Smooth muscle cell (in vitro differentiated cells): ENCODE results near the gene CD8B. TPM values are rescaled to one million over a fixed set of nuclear protein-coding genes. Genes with fewer than 3 reads are reported as not detected.

Source experiments
- DNase-seq: peaks from one replicate; lab custom pipeline; 2025; ENCODE audit not compliant: unreplicated experiment; lab: John Stamatoyannopoulos, UW
- H2AFZ ChIP-seq: fragments of 200-600 bp; sonication (generic); 2 replicates; pipeline ENCODE4 v1.6.0; 2016; ENCODE audit warnings: antibody characterized with exemption, low read depth, mild to moderate bottlenecking
- H3F3A ChIP-seq: fragments of 200-600 bp; sonication (generic); 2 replicates; pipeline ENCODE4 v1.6.0; 2017; ENCODE audit warnings: antibody characterized with exemption, low read depth
- H3K27ac ChIP-seq: fragments of 200-600 bp; sonication (generic); 2 replicates; pipeline ENCODE4 v1.5.1; 2016; ENCODE audit warnings: low read depth, mild to moderate bottlenecking
- H3K27me3 ChIP-seq: fragments of 200-600 bp; sonication (generic); 2 replicates; pipeline ENCODE4 v1.6.1; 2016; ENCODE audit warnings: low read depth, mild to moderate bottlenecking
- H3K36me3 ChIP-seq: fragments of 200-600 bp; sonication (generic); 2 replicates; pipeline ENCODE4 v1.5.1; 2016; ENCODE audit warnings: low read depth
- H3K4me1 ChIP-seq: fragments of 200-600 bp; sonication (generic); 2 replicates; pipeline ENCODE4 v1.5.1; 2016; ENCODE audit warnings: low read depth
- H3K4me2 ChIP-seq: fragments of 200-600 bp; sonication (generic); 2 replicates; pipeline ENCODE4 v1.6.0; 2016; ENCODE audit warnings: mild to moderate bottlenecking
- H3K4me3 ChIP-seq: fragments of 200-600 bp; sonication (generic); 2 replicates; pipeline ENCODE4 v1.5.1; 2016; ENCODE audit warnings: mild to moderate bottlenecking
- H3K79me2 ChIP-seq: fragments of 200-600 bp; sonication (generic); 2 replicates; pipeline ENCODE4 v1.6.0; 2016; ENCODE audit warnings: low read depth, mild to moderate bottlenecking
- H3K9ac ChIP-seq: fragments of 200-600 bp; sonication (generic); 2 replicates; pipeline ENCODE4 v1.6.0; 2016; ENCODE audit warnings: low read depth
- H3K9me3 ChIP-seq: fragments of 200-600 bp; sonication (generic); replicated peaks from 2 replicates; pipeline ENCODE4 v1.5.1; 2016; ENCODE audit warnings: low read depth
- H4K20me1 ChIP-seq: fragments of 200-600 bp; sonication (generic); 2 replicates; pipeline ENCODE4 v1.6.0; 2016; ENCODE audit warnings: low read depth
- CTCF ChIP-seq: fragments of 200-600 bp; sonication (generic); IDR thresholded peaks from 2 replicates; pipeline ENCODE4 v1.5.1; 2017; ENCODE audit warnings: borderline replicate concordance, mild to moderate bottlenecking, antibody characterized with exemption; ENCODE audit not compliant: insufficient read depth, poor library complexity, severe bottlenecking
- WGBS: methylation state at CpG from one replicate; pipeline ENCODE4 v1.1.7; 2016; ENCODE audit warnings: low lambda C conversion rate; 5-methylcytosine and 5-hydroxymethylcytosine counted together
- polyA plus RNA-seq: library from polyadenylated mRNA; unstranded; fragments of >200 nt; fragmentation: Nextera tagmentation; extraction: Ambion mirVana; gene quantifications from 2 replicates; pipeline ENCODE4 v1.2.1, GENCODE V29; 2016
- total RNA-seq: library from RNA; depleted of rRNA; stranded (reverse); fragments of >200 nt; gene quantifications from 2 replicates; pipeline ENCODE4 v1.2.3, GENCODE V29; 2014

CD8B gene
- total and polyA plus RNA-seq, 2 experiments from 2014 or later, result not detected

GRCh38 chr2:86769838-86770237 lies 91.8 kb downstream of the CD8B start:
- Histone ChIP-seq H4K20me1 (peaks cover 9% of the 10 kb centered on the region), H3K27ac (no peak overlapping the region), H3K36me3 (peaks cover 3% of the 10 kb centered on the region), H3K9ac (no peak overlapping the region), H3K9me3 (no peaks in the 10 kb centered on the region), H3K4me1 (no peaks in the 10 kb centered on the region), H3F3A (no peaks in the 10 kb centered on the region), H3K27me3 (no peaks in the 10 kb centered on the region), H2AFZ (no peak overlapping the region), H3K79me2 (no peaks in the 10 kb centered on the region), H3K4me3 (no peak overlapping the region), H3K4me2 (no peak overlapping the region)
- TF ChIP-seq CTCF, result no peak
- 98% methylated on average over 4 of the region's 4 CpGs for WGBS
- no peak for DNase-seq

GRCh38 chr2:86768189-86768949 lies 93.3 kb downstream of the CD8B start:
- no peak overlapping the region for H3K4me3 ChIP-seq
- H3K79me2 ChIP-seq, result no peaks in the 10 kb centered on the region
- no peaks in the 10 kb centered on the region for H3F3A ChIP-seq
- no peaks in the 10 kb centered on the region for H3K27me3 ChIP-seq
- H3K4me2 ChIP-seq, result no peak overlapping the region
- H4K20me1 ChIP-seq, result peaks cover 20% of the 10 kb centered on the region
- TF ChIP-seq CTCF, result no peak
- peaks cover 3% of the 10 kb centered on the region for H3K36me3 ChIP-seq
- 94% methylated on average over 5 of the region's 5 CpGs for WGBS
- H2AFZ ChIP-seq, result no peak overlapping the region
- no peak for DNase-seq
- no peak overlapping the region for H3K27ac ChIP-seq
- H3K9me3 ChIP-seq, result no peaks in the 10 kb centered on the region
- no peaks in the 10 kb centered on the region for H3K4me1 ChIP-seq
- no peak overlapping the region for H3K9ac ChIP-seq

Other genes starting within 250 kb of the CD8B start
- 21.5 and 25.7 TPM in 2 replicates for gene RNF103, start 238.0 kb downstream of the CD8B start, total RNA-seq
- gene RNF103, start 238.0 kb downstream of the CD8B start, polyA plus RNA-seq, result 14.1 and 14.8 TPM in 2 replicates
- gene RMND5A, start 141.6 kb downstream of the CD8B start, total RNA-seq, result 21.8 and 26.8 TPM in 2 replicates
- gene RMND5A, start 141.6 kb downstream of the CD8B start, polyA plus RNA-seq, result 6.0 and 6.9 TPM in 2 replicates
- not detected in 2 replicates for gene CD8A, start 71.0 kb downstream of the CD8B start, total RNA-seq
- gene CD8A, start 71.0 kb downstream of the CD8B start, polyA plus RNA-seq, result 0.40 TPM in 1 of 2 replicates, not detected in the other
- gene RGPD1, start 80.2 kb upstream of the CD8B start, total RNA-seq, result 13.8 and 18.4 TPM in 2 replicates
- 0.54 and 1.1 TPM in 2 replicates for gene RGPD1, start 80.2 kb upstream of the CD8B start, polyA plus RNA-seq
- 4.3 and 6.1 TPM in 2 replicates for gene PLGLB1, start 160.0 kb upstream of the CD8B start, total RNA-seq
- 1.00 and 1.0 TPM in 2 replicates for gene PLGLB1, start 160.0 kb upstream of the CD8B start, polyA plus RNA-seq